ENCODE measurements around the gene DNAJC10.
"Not testable (repeated sequence)": the region's sequence is repeated elsewhere in the genome, so short reads cannot be mapped to it uniquely, and the experiment has no call there.

DNAJC10 gene

DNA sequence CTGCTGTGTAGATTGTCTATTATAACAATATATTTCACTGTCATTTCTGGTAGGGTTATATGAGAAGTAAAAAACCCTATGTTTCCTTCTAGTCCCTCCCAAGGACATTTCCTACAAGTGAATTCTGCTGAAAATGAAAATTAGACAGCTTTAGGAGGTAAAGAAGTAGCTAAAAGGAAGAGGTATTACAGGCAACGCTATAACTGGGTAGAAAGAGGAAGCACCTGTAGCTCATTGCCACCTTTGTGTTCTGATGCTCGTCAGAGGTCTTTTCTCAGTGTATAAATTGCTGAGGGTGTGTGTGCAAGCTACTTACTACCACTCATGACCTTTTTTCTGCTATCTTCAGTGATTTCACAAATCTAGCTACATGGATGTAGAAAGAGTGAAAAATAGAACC is 1.4 kb downstream of the DNAJC10 start:
- DNase-seq = no peak
- H3K9me3 ChIP-seq (ENCODE audit: severe bottlenecking) = no peaks in the 10 kb centered on the region
- H3K27ac ChIP-seq = no peak overlapping the region
- TF ChIP-seq, protein P1, sequence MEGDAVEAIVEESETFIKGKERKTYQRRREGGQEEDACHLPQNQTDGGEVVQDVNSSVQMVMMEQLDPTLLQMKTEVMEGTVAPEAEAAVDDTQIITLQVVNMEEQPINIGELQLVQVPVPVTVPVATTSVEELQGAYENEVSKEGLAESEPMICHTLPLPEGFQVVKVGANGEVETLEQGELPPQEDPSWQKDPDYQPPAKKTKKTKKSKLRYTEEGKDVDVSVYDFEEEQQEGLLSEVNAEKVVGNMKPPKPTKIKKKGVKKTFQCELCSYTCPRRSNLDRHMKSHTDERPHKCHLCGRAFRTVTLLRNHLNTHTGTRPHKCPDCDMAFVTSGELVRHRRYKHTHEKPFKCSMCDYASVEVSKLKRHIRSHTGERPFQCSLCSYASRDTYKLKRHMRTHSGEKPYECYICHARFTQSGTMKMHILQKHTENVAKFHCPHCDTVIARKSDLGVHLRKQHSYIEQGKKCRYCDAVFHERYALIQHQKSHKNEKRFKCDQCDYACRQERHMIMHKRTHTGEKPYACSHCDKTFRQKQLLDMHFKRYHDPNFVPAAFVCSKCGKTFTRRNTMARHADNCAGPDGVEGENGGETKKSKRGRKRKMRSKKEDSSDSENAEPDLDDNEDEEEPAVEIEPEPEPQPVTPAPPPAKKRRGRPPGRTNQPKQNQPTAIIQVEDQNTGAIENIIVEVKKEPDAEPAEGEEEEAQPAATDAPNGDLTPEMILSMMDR (IDR thresholded peaks at IDR 0.05; ENCODE audit: low read depth, low read length) = no peak
- peaks cover 27% of the 10 kb centered on the region for H3K36me3 ChIP-seq
- H3K4me3 ChIP-seq (ENCODE audit: low read depth, low read length) = no peak overlapping the region
- H3K27me3 ChIP-seq (ENCODE audit: insufficient read depth, low read depth, severe bottlenecking) = no peaks in the 10 kb centered on the region

DNA sequence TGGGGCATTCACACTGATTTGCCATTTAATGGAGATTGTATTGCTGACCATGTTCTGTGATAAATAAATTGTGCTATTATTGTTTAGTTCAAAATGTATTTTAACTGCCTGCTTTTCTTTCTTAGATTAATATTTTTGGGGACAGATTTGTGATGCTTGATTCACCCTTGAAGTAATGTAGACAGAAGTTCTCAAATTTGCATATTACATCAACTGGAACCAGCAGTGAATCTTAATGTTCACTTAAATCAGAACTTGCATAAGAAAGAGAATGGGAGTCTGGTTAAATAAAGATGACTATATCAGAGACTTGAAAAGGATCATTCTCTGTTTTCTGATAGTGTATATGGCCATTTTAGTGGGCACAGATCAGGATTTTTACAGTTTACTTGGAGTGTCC is 1.8 kb downstream of the DNAJC10 start:
- Histone ChIP-seq H3K27ac (no peak overlapping the region), H3K27me3 (ENCODE audit: insufficient read depth, low read depth, severe bottlenecking) (no peaks in the 10 kb centered on the region), H3K9me3 (ENCODE audit: severe bottlenecking) (no peaks in the 10 kb centered on the region), H3K4me3 (ENCODE audit: low read depth, low read length) (no peak overlapping the region), H3K36me3 (peaks cover 27% of the 10 kb centered on the region)
- TF ChIP-seq, protein P1 (IDR thresholded peaks at IDR 0.05; ENCODE audit: low read depth, low read length) = no peak
- no peak for DNase-seq

DNA sequence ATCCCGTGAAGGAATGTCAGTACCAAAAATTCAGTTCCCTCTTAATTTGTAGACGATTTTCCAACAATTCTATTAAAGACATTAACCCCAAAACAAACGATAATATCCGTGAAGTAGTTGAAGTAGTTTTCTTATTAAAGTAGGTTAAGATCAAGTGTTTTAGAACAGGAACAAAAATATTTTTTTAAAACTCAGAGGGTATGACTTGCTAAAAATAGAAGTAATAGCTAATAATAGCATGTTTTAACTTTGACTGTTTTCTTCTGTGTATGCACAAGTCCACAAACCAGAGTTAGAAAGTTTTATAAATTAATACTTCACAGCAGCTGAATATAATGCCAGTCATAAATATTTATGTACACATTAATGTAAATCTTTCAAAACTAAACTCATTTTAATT is 2.4 kb downstream of the DNAJC10 start:
- H3K27ac ChIP-seq = no peak overlapping the region
- H3K36me3 ChIP-seq = peaks cover 32% of the 10 kb centered on the region
- DNase-seq = no peak
- TF ChIP-seq, protein P1 (IDR thresholded peaks at IDR 0.05; ENCODE audit: low read depth, low read length) = no peak
- no peaks in the 10 kb centered on the region for H3K9me3 ChIP-seq (ENCODE audit: severe bottlenecking)
- no peak overlapping the region for H3K4me3 ChIP-seq (ENCODE audit: low read depth, low read length)
- H3K27me3 ChIP-seq (ENCODE audit: insufficient read depth, low read depth, severe bottlenecking) = no peaks in the 10 kb centered on the region

DNA sequence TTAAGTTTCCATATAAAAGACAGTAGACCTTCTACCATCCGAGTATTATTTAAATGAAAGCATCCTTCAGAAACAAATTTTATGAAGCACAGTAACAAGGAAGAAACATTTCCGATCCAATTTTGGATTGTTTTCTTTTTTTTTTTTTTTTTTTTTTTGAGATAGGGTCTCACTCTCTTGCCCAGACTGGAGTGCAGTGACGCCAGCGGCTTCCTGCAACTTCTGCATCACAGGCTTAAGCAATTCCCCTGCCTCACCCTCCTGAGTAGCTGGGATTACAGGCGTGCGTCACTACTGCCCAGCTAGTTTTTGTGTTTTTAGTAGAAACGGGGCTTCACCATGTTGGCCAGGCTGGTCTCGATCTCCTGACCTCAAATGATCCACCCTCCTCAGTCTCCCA is 3.1 kb downstream of the DNAJC10 start:
- H3K27ac ChIP-seq; H3K4me3 ChIP-seq (ENCODE audit: low read depth, low read length); H3K27me3 ChIP-seq (ENCODE audit: insufficient read depth, low read depth, severe bottlenecking); DNase-seq; H3K9me3 ChIP-seq (ENCODE audit: severe bottlenecking): not testable (repeated sequence)
- peaks cover 35% of the 10 kb centered on the region for H3K36me3 ChIP-seq

DNA sequence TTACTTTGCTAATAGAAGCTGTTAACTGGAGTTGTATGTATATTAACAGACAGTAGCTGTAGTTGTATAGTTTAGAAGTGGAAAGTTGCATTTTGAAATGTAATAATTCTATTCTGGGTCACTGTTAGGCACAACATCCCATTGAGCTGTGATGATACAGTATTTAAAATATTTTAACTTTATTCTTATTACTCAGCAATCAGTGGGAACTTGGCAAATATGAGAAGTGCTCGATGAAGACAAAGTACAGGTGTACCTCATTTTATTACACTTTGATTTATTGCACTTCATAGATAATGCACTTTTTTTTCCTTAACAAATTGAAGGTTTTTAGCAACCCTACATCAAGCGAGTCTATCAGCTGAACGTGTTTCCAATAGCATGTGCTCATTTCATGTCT is 8.6 kb downstream of the DNAJC10 start:
- Histone ChIP-seq H3K27ac (no peak overlapping the region), H3K9me3 (ENCODE audit: severe bottlenecking) (no peaks in the 10 kb centered on the region), H3K27me3 (ENCODE audit: insufficient read depth, low read depth, severe bottlenecking) (no peaks in the 10 kb centered on the region), H3K36me3 (peaks cover 36% of the 10 kb centered on the region), H3K4me3 (ENCODE audit: low read depth, low read length) (no peak overlapping the region)
- no peak for DNase-seq
- TF ChIP-seq, protein P1 (IDR thresholded peaks at IDR 0.05; ENCODE audit: low read depth, low read length) = no peak

DNA sequence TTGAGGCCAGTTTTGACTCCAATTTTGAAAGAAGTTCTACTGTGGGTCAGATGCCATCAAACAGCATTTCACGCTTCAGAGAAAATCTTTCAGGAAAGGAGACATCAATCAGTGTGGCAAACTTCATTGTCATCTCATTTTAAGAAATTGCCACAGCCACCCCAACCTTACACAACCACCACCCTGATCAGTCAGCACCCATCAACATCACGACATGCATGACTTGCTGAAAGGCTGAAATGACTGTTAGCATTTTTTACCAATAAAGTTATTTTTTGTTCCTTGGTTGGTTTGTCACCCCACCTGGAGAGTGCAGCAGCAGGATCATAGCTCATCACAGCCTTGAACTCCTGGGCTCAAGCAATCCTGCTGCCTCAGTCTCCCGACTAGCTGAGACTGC is 10.4 kb downstream of the DNAJC10 start:
- TF ChIP-seq, protein P1 (IDR thresholded peaks at IDR 0.05; ENCODE audit: low read depth, low read length) = no peak
- H3K36me3 ChIP-seq = peaks cover 30% of the 10 kb centered on the region

More for the DNA sequence above, 10.4 kb downstream of the DNAJC10 start:
- Histone ChIP-seq H3K27me3 (ENCODE audit: insufficient read depth, low read depth, severe bottlenecking) (no peaks in the 10 kb centered on the region), H3K9me3 (ENCODE audit: severe bottlenecking) (no peaks in the 10 kb centered on the region), H3K4me3 (ENCODE audit: low read depth, low read length) (no peak overlapping the region), H3K27ac (no peak overlapping the region)
- DNase-seq = no peak
